Measurements from ENCODE around the gene NKD1. TPM values are rescaled to one million over a fixed set of nuclear protein-coding genes. Genes with fewer than 3 reads are reported as not detected.

NKD1 gene
- total and polyA plus RNA-seq, 2 of the 8 experiments (the other 6 are each of a cell fraction or from before 2014, with no cell fraction given), result 0.70 to 4.5 TPM

DNA sequence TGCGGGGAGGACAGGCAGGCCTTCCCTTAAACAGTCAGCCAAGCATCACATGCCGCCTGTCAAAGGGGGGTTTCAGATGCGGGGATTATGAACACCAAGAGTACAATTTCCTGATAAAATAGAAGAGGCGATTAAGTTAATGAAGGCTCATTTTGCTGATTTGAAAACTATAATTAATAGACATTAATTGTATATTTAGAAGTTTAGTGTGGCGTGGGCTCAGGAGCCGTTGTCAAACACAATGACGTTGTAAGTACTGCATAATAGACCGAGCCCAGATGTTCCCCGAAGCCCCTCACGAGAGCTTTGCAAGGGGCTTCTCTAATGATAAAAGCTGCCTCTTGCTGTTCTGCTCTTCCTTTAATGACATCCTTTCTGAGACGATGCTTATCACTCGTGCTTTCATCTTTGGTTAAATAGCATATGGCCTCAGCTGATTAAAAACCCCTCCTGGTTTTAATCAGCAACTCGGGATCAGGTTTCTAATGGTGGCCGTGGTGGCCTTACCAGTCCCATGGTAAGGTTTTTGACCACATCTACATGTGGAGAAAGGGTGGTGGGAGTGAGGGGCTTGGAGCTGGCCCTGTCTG is 104.7 kb downstream of the NKD1 start:
- Histone ChIP-seq H4K20me1 (replicated peaks in 1 of 2; ENCODE audit: control insufficient read depth in 1 of 2, insufficient read depth in 2 of 2, low read length in 2 of 2) (no peaks in the 10 kb centered on the region), H3K18ac (ENCODE audit: extremely low read depth, low read length) (no peak overlapping the region), H3K4me2 (ENCODE audit: insufficient read depth in 1 of 2, low read depth in 2 of 2, low read length in 2 of 2) (no peak overlapping the region), H3K27me3 (replicated peaks in 1 of 4; ENCODE audit: control insufficient read depth in 3 of 4, extremely low read depth in 1 of 4, insufficient read depth in 3 of 4, low read length in 3 of 4) (no peaks in the 10 kb centered on the region), H2BK20ac (ENCODE audit: low read length) (no peak overlapping the region), H4K8ac (ENCODE audit: extremely low read depth, insufficient read depth, low read length) (no peak overlapping the region), H3K4me1 (replicated peaks in 1 of 4; ENCODE audit: control insufficient read depth in 3 of 4, insufficient read depth in 4 of 4, low read length in 3 of 4) (no peaks in the 10 kb centered on the region), H2BK120ac (replicated peaks; ENCODE audit: low read depth, low read length) (no peak overlapping the region), H3K14ac (ENCODE audit: insufficient read length) (no peak overlapping the region), H3K23me2 (ENCODE audit: low read depth, low read length) (no peaks in the 10 kb centered on the region), H2AFZ (ENCODE audit: low read length) (no peak overlapping the region), H3K79me1 (ENCODE audit: low read depth, low read length) (no peaks in the 10 kb centered on the region), H2BK12ac (ENCODE audit: low read depth, low read length) (no peak overlapping the region), H3K36me3 (ENCODE audit: control insufficient read depth in 2 of 4, insufficient read depth in 4 of 4, low read length in 3 of 4) (no peaks in the 10 kb centered on the region), H3K56ac (replicated peaks; ENCODE audit: insufficient read length, low read depth, low read length) (no peak overlapping the region), H3K23ac (ENCODE audit: insufficient read length) (no peak overlapping the region), H2BK15ac (ENCODE audit: low read length) (no peak overlapping the region), H3K27ac (ENCODE audit: low read depth, low read length) (no peak overlapping the region), H4K5ac (ENCODE audit: insufficient read length, low read depth, low read length) (no peak overlapping the region), H3K79me2 (ENCODE audit: control insufficient read depth in 1 of 2, insufficient read depth in 2 of 2, low read length in 2 of 2) (no peaks in the 10 kb centered on the region), H2AK5ac (ENCODE audit: low read depth, low read length) (no peak overlapping the region), H3K4ac (replicated peaks; ENCODE audit: insufficient read length, low read depth, low read length) (no peak overlapping the region), H3K4me3 (ENCODE audit: extremely low read depth in 1 of 4, insufficient read depth in 2 of 4, low read depth in 3 of 4, low read length in 4 of 4) (no peak overlapping the region), H3K9ac (replicated peaks in 1 of 4; ENCODE audit: extremely low read depth in 1 of 4, low read depth in 3 of 4, low read length in 3 of 4) (no peak overlapping the region), H3K9me3 (ENCODE audit: insufficient read depth in 2 of 2, low read depth in 1 of 2, low read length in 1 of 2) (no peaks in the 10 kb centered on the region), H4K91ac (replicated peaks; ENCODE audit: insufficient read length, low read length) (no peak overlapping the region), H2BK5ac (ENCODE audit: low read depth, low read length) (no peak overlapping the region)
- WGBS, 2 experiments (ENCODE audit: extremely low coverage in 1 of 2, insufficient coverage in 1 of 2, insufficient read length in 1 of 2, insufficient replicate concordance in 2 of 2, low coverage in 1 of 2, low lambda C conversion rate in 2 of 2, missing lambda C conversion rate in 1 of 2), result 87% methylated on average over 14 of the region's 14 CpGs; no CpG with 5 or more reads in 1 of the 2 experiments
- CTCF ChIA-PET (ENCODE audit: partially characterized antibody), result interaction anchor here (0.7 to 6.5 kb wide), 9 partner anchors 8 to 86 kb away, joined by 3 to 55 read pairs (median 4); no protein-coding TSS in a partner anchor
- POLR2A ChIA-PET (ENCODE audit: partially characterized antibody), result no interaction called here
- FAIRE-seq (no peak), DNase-seq (ENCODE audit: low read depth in 1 of 2, low spot score in 2 of 2) (no peak)
- TF ChIP-seq SIN3A (conservative IDR thresholded peaks at IDR 0.05 in 1 of 2, IDR thresholded peaks at IDR 0.05 in 1 of 2; ENCODE audit: low read depth in 1 of 2, low read length in 2 of 2), result no peak

Data from H1 (cell line).